K562 (cell line): ENCODE measurements around the gene PDCD11. TPM values are rescaled to one million over a fixed set of nuclear protein-coding genes. Genes with fewer than 3 reads are reported as not detected.

Source experiments
- ATAC-seq: fragments of 200-7000 bp; cut with Tn5 transposase; 3 replicates; pipeline ENCODE4 v1.9.1; 2020; ENCODE audit warnings: moderate library complexity
- BruUV-seq: library from RNA; stranded (reverse); fragments of 400-500 nt; replicated peaks from 2 replicates; lab custom pipeline; 2021; lab: Mats Ljungman, UMichigan
- CTCF ChIA-PET: fragments of 300-600 bp; formaldehyde crosslinking; extraction: SDS; loops from one replicate; lab custom pipeline; 2021; ENCODE audit warnings: low intra/inter-chr PET ratio; lab: Yijun Ruan, JAX
- POLR2A ChIA-PET: fragments of 300-600, 350-650 bp; sonication (Branson Sonifier 250); formaldehyde crosslinking; extraction: SDS; loops from one replicate; lab custom pipeline; 2021; ENCODE audit warnings: antibody characterized with exemption, inconsistent platforms; lab: Yijun Ruan, JAX
- DNase-seq, 4 experiments: peaks; one replicate each; pipeline versions ENCODE4 v3.0.0 to v3.0.0-alpha.2; 2011 to 2018; ENCODE audit warnings: low spot score in 3 of 4, mixed read lengths in 3 of 4; ENCODE audit errors: extremely low read depth in 1 of 4
- FAIRE-seq: peaks from 2 replicates; lab custom pipeline; 2011; peaks lifted over from hg19 to GRCh38; lab: Jason Lieb, UNC
- H2AFZ ChIP-seq: 2 replicates; pipeline ENCODE4 v1.6.0; 2011; ENCODE audit warnings: low read depth, low read length, control low read depth, inconsistent platforms
- H3K27ac ChIP-seq: fragments of 200-600 bp; 3 replicates; pipeline ENCODE4 v1.8.0; 2011; ENCODE audit warnings: low read depth, mild to moderate bottlenecking, control low read depth, inconsistent platforms, low read length, moderate library complexity, mixed read lengths; ENCODE audit errors: extremely low read depth
- H3K27me3 ChIP-seq, 2 experiments: fragments of 300-600 bp in 1 of 2; 2 replicates in 1 of 2; 3 replicates in 1 of 2; pipeline versions ENCODE4 v1.6.0 to v1.8.0; 2011; ENCODE audit warnings: inconsistent platforms in 2 of 2, low read length in 2 of 2, mild to moderate bottlenecking in 1 of 2, mixed read lengths in 1 of 2, moderate library complexity in 1 of 2; ENCODE audit not compliant: control insufficient read depth in 2 of 2, insufficient read depth in 2 of 2
- H3K36me3 ChIP-seq: fragments of 300-600 bp; 3 replicates; pipeline ENCODE4 v1.8.0; 2011; ENCODE audit warnings: mild to moderate bottlenecking, low read length, inconsistent platforms; ENCODE audit not compliant: control insufficient read depth, insufficient read depth
- H3K4me1 ChIP-seq, 2 experiments: fragments of 200-600 bp in 1 of 2; replicated peaks in 1 of 2; 2 replicates in 1 of 2; 3 replicates in 1 of 2; pipeline versions ENCODE4 v1.5.1 to v1.8.0; 2011; ENCODE audit warnings: inconsistent platforms in 2 of 2, low read length in 2 of 2, mild to moderate bottlenecking in 1 of 2, mixed read lengths in 1 of 2, moderate library complexity in 1 of 2; ENCODE audit not compliant: control insufficient read depth in 2 of 2, insufficient read depth in 2 of 2
- H3K4me2 ChIP-seq: 2 replicates; pipeline ENCODE4 v1.6.1; 2011; ENCODE audit warnings: low read length, control low read depth, inconsistent platforms, mixed read lengths; ENCODE audit not compliant: insufficient read depth
- H3K4me3 ChIP-seq: fragments of 200-600 bp; sonication (generic), shearing (Covaris generic); 2 replicates; pipeline ENCODE4 v1.5.1; 2016; ENCODE audit warnings: control low read depth, inconsistent platforms
- H3K79me2 ChIP-seq: fragments of 200-600 bp; 3 replicates; pipeline ENCODE4 v1.8.0; 2011; ENCODE audit warnings: low read length, inconsistent platforms; ENCODE audit not compliant: control insufficient read depth, insufficient read depth
- H3K9ac ChIP-seq, 2 experiments: 2 replicates each; pipeline versions ENCODE4 v1.6.0 to v1.6.1; 2011; ENCODE audit warnings: low read depth in 2 of 2, low read length in 2 of 2, control low read depth in 1 of 2, inconsistent platforms in 1 of 2, mild to moderate bottlenecking in 1 of 2, mixed read lengths in 1 of 2; ENCODE audit not compliant: insufficient read depth in 1 of 2
- H3K9me1 ChIP-seq: one replicate; pipeline ENCODE4 v1.6.0; 2011; ENCODE audit warnings: inconsistent platforms, mild to moderate bottlenecking, low read length, moderate library complexity; ENCODE audit not compliant: control insufficient read depth, insufficient read depth
- H3K9me3 ChIP-seq: replicated peaks from 2 replicates; pipeline ENCODE4 v1.5.1; 2011; ENCODE audit warnings: low read depth, low read length, inconsistent platforms; ENCODE audit not compliant: control insufficient read depth, insufficient read depth
- H4K20me1 ChIP-seq: replicated peaks from 2 replicates; pipeline ENCODE4 v1.6.1; 2011; ENCODE audit warnings: low read length, inconsistent platforms, mixed read lengths; ENCODE audit not compliant: control insufficient read depth, insufficient read depth
- FOXK1 ChIP-seq: sonication (generic); formaldehyde crosslinking; IDR thresholded peaks from 2 replicates; pipeline ENCODE4 v1.8.0; 2022; ENCODE audit warnings: missing genetic modification reagents, mild to moderate bottlenecking, borderline replicate concordance
- HDAC8 ChIP-seq: fragments of 450-650 bp; IDR thresholded peaks from 2 replicates; pipeline ENCODE4 v1.6.1; 2016; ENCODE audit warnings: mild to moderate bottlenecking, missing genetic modification characterization, moderate library complexity, missing compliant biosample characterization
- MEIS2 ChIP-seq: fragments of 450-650 bp; IDR thresholded peaks from 2 replicates; pipeline ENCODE4 v1.6.1; 2014; ENCODE audit warnings: mild to moderate bottlenecking; ENCODE audit not compliant: partially characterized antibody
- MTA2 ChIP-seq: fragments of 450-650 bp; IDR thresholded peaks from 2 replicates; pipeline ENCODE4 v1.6.1; 2016; ENCODE audit warnings: low read depth
- PML ChIP-seq: IDR thresholded peaks from 2 replicates; pipeline ENCODE4 v1.6.1; 2012; ENCODE audit warnings: low read length, inconsistent platforms
- POU5F1 ChIP-seq: fragments of 150-350 bp; IDR thresholded peaks from 2 replicates; pipeline ENCODE4 v1.6.1; 2014; ENCODE audit warnings: borderline replicate concordance, low read length, low read depth, mild to moderate bottlenecking; ENCODE audit not compliant: partially characterized antibody
- RBFOX2 ChIP-seq: fragments of 200-400 bp; formaldehyde crosslinking; IDR thresholded peaks from 2 replicates; pipeline ENCODE4 v1.6.1; 2017; ENCODE audit warnings: low read depth, mild to moderate bottlenecking, low read length, moderate library complexity
- SLC30A9 ChIP-seq: fragments of 250-450 bp; sonication (Bioruptor Pico); IDR thresholded peaks from 2 replicates; pipeline ENCODE4 v1.8.0; 2022; ENCODE audit warnings: mild to moderate bottlenecking, moderate library complexity
- TAF7 ChIP-seq: fragments of 450-650 bp; IDR thresholded peaks from 2 replicates; pipeline ENCODE4 v1.6.1; 2016; ENCODE audit warnings: missing genetic modification characterization, missing compliant biosample characterization
- U2AF1 ChIP-seq: fragments of 200-400 bp; formaldehyde crosslinking; optimal IDR thresholded peaks from 2 replicates; pipeline ENCODE3; 2017; ENCODE audit warnings: mild to moderate bottlenecking, low read depth, low read length, moderate library complexity
- ZNF165 ChIP-seq: fragments of 250-450 bp; sonication (Bioruptor Pico); IDR thresholded peaks from 2 replicates; pipeline ENCODE4 v1.4.0; 2020; ENCODE audit warnings: borderline replicate concordance
- ZNF280A ChIP-seq: fragments of 450-650 bp; IDR thresholded peaks from 2 replicates; pipeline ENCODE4 v1.6.1; 2018; ENCODE audit warnings: mild to moderate bottlenecking, low read depth; ENCODE audit not compliant: partially characterized antibody
- ZNF589 ChIP-seq: fragments of 200-800 bp; sonication (Bioruptor generic); IDR thresholded peaks from 2 replicates; pipeline ENCODE4 v1.6.1; 2016; ENCODE audit warnings: low read depth, missing genetic modification characterization, missing compliant biosample characterization
- ZZZ3 ChIP-seq: fragments of 450-650 bp; IDR thresholded peaks from 2 replicates; pipeline ENCODE4 v1.6.1; 2016; ENCODE audit warnings: antibody characterized with exemption, mild to moderate bottlenecking, moderate library complexity
- WGBS: fragments of 100-300 bp; shearing (Covaris generic); methylation state at CpG from one replicate; pipeline ENCODE4 v1.1.6; 2016; ENCODE audit warnings: low coverage, mixed read lengths; ENCODE audit not compliant: insufficient coverage; ENCODE audit errors: missing lambda C conversion rate; 5-methylcytosine and 5-hydroxymethylcytosine counted together
- in situ Hi-C: fragments of 300-500 bp; cut with MboI; formaldehyde crosslinking; loops from 4 replicates; pipeline ENCODE4 v1.15.0; 2018; ENCODE audit warnings: inconsistent platforms, mixed read lengths
- intact Hi-C: fragments of 100-400 bp; cut with micrococcal nuclease; formaldehyde crosslinking; loops from 2 replicates; pipeline ENCODE4 v1.14.2; 2022
- polyA plus RNA-seq, 8 experiments: library from polyadenylated mRNA; depleted of rRNA in 4 of 8; stranded (reverse) in 5 of 8; unstranded in 3 of 8; fragments of >200 nt; fragmentation: Nextera tagmentation in 2 of 8; fragmentation: Illumina TruSeq in 1 of 8; extraction: Ambion mirVana in 2 of 8; extraction: Trizol in 1 of 8; gene quantifications; 2 replicates each; pipeline versions ENCODE4 v1.2.1 to v1.2.3, GENCODE V29; 2011 to 2014; ENCODE audit warnings: inconsistent platforms in 1 of 8, missing spikeins in 1 of 8
- total RNA-seq, 7 experiments: library from RNA; depleted of rRNA in 6 of 7; stranded (reverse); fragments of >200 nt in 6 of 7; fragmentation: Illumina TruSeq in 2 of 7; extraction: Trizol in 2 of 7; gene quantifications; 2 replicates each; pipeline versions ENCODE4 v1.2.1 to v1.2.3, GENCODE V29; 2011 to 2021; ENCODE audit warnings: low replicate concordance in 1 of 7
- TF ChIP-seq, protein P1 (sequence below): IDR thresholded peaks from 2 replicates; pipeline ENCODE4 v1.6.1; 2016; ENCODE audit warnings: missing genetic modification characterization, missing compliant biosample characterization
- TF ChIP-seq, protein P2 (sequence below): sonication (generic); formaldehyde crosslinking; IDR thresholded peaks from 2 replicates; pipeline ENCODE4 v1.8.1; 2023; ENCODE audit warnings: mild to moderate bottlenecking, missing genetic modification reagents
- TF ChIP-seq, protein P3 (sequence below): fragments of 450-650 bp; IDR thresholded peaks from 2 replicates; pipeline ENCODE4 v1.7.1; 2018; ENCODE audit warnings: mild to moderate bottlenecking, low read depth; ENCODE audit not compliant: partially characterized antibody

Gene PDCD11
- total and polyA plus RNA-seq, 9 of the 15 experiments (the other 6 are each of a cell fraction or from before 2014, with no cell fraction given): 14.8 to 73.8 (median 50.0) TPM

GRCh38 chr10:103415581-103415980, 19.2 kb downstream of the PDCD11 start:
- Histone ChIP-seq H4K20me1 (no peaks in the 10 kb centered on the region), H3K9me1 (no peaks in the 10 kb centered on the region), H3K79me2 (no peaks in the 10 kb centered on the region), H3K27ac (no peak overlapping the region), H2AFZ (no peak overlapping the region), H3K9ac (no peak overlapping the region), H3K4me2 (no peak overlapping the region), H3K4me3 (no peak overlapping the region), H3K9me3 (no peaks in the 10 kb centered on the region), H3K4me1 (no peaks in the 10 kb centered on the region), H3K36me3 (peaks cover 90% of the 10 kb centered on the region), H3K27me3 (no peaks in the 10 kb centered on the region)
- no TSS peak for BruUV-seq
- ATAC-seq (no peak), DNase-seq (no peak), FAIRE-seq (no peak)
- intact Hi-C loops: loop anchor here (10.0 kb wide), 1 partner anchor 149 kb away; no protein-coding TSS in a partner anchor
- 79% methylated on average over 7 of the region's 8 CpGs for WGBS
- ChIA-PET CTCF (no interaction called here), POLR2A (no interaction called here)
- in situ Hi-C loops: no loop called here
- no peak for TF ChIP-seq MEIS2
- TF ChIP-seq TAF7 (tag): no peak
- no peak for TF ChIP-seq FOXK1 (CRISPR knock-in tag)
- no peak for TF ChIP-seq U2AF1
- TF ChIP-seq POU5F1: no peak
- no peak for TF ChIP-seq HDAC8 (tag)
- TF ChIP-seq, protein P1, sequence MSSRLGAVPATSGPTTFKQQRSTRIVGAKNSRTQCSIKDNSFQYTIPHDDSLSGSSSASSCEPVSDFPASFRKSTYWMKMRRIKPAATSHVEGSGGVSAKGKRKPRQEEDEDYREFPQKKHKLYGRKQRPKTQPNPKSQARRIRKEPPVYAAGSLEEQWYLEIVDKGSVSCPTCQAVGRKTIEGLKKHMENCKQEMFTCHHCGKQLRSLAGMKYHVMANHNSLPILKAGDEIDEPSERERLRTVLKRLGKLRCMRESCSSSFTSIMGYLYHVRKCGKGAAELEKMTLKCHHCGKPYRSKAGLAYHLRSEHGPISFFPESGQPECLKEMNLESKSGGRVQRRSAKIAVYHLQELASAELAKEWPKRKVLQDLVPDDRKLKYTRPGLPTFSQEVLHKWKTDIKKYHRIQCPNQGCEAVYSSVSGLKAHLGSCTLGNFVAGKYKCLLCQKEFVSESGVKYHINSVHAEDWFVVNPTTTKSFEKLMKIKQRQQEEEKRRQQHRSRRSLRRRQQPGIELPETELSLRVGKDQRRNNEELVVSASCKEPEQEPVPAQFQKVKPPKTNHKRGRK (tag): no peak
- TF ChIP-seq SLC30A9 (CRISPR knock-in tag): no peak
- no peak for TF ChIP-seq MTA2
- TF ChIP-seq ZNF589 (CRISPR knock-in tag): no peak
- TF ChIP-seq ZNF165: no peak
- TF ChIP-seq, protein P2, sequence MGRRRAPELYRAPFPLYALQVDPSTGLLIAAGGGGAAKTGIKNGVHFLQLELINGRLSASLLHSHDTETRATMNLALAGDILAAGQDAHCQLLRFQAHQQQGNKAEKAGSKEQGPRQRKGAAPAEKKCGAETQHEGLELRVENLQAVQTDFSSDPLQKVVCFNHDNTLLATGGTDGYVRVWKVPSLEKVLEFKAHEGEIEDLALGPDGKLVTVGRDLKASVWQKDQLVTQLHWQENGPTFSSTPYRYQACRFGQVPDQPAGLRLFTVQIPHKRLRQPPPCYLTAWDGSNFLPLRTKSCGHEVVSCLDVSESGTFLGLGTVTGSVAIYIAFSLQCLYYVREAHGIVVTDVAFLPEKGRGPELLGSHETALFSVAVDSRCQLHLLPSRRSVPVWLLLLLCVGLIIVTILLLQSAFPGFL (CRISPR knock-in tag): no peak
- TF ChIP-seq, protein P3, sequence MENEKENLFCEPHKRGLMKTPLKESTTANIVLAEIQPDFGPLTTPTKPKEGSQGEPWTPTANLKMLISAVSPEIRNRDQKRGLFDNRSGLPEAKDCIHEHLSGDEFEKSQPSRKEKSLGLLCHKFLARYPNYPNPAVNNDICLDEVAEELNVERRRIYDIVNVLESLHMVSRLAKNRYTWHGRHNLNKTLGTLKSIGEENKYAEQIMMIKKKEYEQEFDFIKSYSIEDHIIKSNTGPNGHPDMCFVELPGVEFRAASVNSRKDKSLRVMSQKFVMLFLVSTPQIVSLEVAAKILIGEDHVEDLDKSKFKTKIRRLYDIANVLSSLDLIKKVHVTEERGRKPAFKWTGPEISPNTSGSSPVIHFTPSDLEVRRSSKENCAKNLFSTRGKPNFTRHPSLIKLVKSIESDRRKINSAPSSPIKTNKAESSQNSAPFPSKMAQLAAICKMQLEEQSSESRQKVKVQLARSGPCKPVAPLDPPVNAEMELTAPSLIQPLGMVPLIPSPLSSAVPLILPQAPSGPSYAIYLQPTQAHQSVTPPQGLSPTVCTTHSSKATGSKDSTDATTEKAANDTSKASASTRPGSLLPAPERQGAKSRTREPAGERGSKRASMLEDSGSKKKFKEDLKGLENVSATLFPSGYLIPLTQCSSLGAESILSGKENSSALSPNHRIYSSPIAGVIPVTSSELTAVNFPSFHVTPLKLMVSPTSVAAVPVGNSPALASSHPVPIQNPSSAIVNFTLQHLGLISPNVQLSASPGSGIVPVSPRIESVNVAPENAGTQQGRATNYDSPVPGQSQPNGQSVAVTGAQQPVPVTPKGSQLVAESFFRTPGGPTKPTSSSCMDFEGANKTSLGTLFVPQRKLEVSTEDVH: no peak
- no peak for TF ChIP-seq RBFOX2
- TF ChIP-seq ZNF280A: no peak
- TF ChIP-seq PML: no peak
- TF ChIP-seq ZZZ3: no peak
